Measurements from ENCODE around the gene WDR89. TPM values are rescaled to one million over a fixed set of nuclear protein-coding genes. Genes with fewer than 3 reads are reported as not detected.

The WDR89 gene
- total and polyA plus RNA-seq, 12 donors: 3.6 to 6.9 (median 6.1) TPM

DNA sequence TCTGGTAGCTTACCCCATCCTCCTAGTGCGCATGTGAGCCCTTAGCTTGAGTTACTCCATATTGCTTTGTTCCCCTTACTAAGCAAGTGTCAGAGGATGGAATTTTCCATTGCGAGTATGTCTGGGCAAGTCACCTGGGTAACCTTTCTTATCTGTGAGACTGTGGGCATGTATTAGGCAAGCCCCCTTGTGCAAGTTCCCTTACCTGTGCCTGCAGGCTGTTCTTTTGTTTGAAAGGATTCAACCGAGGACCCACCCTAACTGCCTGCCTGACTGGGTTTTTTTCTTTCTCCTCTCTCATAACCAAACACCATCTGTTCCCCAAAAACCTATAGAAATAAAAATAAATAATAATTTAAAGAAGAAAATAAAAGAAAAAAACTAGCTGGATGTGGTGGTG is 76.2 kb downstream of the WDR89 start:
- intact Hi-C loops (cut with DNase I): no loop called here

DNA sequence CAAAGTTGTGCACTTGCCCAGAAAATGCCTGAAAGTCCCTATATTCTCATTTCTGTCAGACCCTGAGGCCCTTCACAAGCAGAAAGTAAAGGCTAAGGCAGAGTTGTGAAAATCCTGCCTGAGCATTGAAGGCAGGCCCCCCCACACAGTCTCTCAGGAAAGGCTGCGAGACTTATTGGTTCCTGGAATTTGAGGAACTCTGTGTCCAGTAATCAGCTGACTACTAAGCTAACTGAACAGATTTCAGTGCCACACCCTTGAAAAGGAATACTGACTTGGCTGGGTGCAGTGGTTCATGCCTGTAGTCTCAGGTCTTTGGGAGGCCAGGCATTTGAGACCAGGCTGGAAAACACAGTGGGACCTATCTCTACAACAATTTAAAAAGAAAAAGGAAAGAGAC is 77.4 kb downstream of the WDR89 start:
- ATAC-seq: peak in 4 of 8 donors; percentile 42 to 58 (median 50)
- Histone ChIP-seq H3K27ac (no peak overlapping the region), H3K27me3 (peaks cover 0 to 8% (median 0%) of the 10 kb centered on the region in 7 donors), H3K4me1 (peaks cover 0 to 5% (median 0%) of the 10 kb centered on the region in 9 donors), H3K36me3 (no peaks in the 10 kb centered on the region), H3K9me3 (no peaks in the 10 kb centered on the region), H3K4me3 (no peak overlapping the region)
- intact Hi-C loops (cut with DNase I): no loop called here
- TF ChIP-seq, protein P1, sequence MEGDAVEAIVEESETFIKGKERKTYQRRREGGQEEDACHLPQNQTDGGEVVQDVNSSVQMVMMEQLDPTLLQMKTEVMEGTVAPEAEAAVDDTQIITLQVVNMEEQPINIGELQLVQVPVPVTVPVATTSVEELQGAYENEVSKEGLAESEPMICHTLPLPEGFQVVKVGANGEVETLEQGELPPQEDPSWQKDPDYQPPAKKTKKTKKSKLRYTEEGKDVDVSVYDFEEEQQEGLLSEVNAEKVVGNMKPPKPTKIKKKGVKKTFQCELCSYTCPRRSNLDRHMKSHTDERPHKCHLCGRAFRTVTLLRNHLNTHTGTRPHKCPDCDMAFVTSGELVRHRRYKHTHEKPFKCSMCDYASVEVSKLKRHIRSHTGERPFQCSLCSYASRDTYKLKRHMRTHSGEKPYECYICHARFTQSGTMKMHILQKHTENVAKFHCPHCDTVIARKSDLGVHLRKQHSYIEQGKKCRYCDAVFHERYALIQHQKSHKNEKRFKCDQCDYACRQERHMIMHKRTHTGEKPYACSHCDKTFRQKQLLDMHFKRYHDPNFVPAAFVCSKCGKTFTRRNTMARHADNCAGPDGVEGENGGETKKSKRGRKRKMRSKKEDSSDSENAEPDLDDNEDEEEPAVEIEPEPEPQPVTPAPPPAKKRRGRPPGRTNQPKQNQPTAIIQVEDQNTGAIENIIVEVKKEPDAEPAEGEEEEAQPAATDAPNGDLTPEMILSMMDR (IDR thresholded peaks at IDR 0.05): no peak
- WGBS, 2 donors: 18 to 29% methylated on average over 1 of the region's 1 CpG
- peak in 1 of 2 donors; percentile 9 for DNase-seq

More for the DNA sequence above, 76.2 kb downstream of the WDR89 start:
- Histone ChIP-seq H3K36me3 (no peaks in the 10 kb centered on the region), H3K9me3 (no peaks in the 10 kb centered on the region), H3K4me1 (peaks cover 0 to 5% (median 0%) of the 10 kb centered on the region in 9 donors), H3K4me3 (no peak overlapping the region), H3K27ac (no peak overlapping the region), H3K27me3 (peaks cover 0 to 8% (median 0%) of the 10 kb centered on the region in 7 donors)
- ATAC-seq (no peak), DNase-seq (no peak)
- TF ChIP-seq, protein P1 (IDR thresholded peaks at IDR 0.05): no peak
- WGBS, 2 donors: 80 to 88% methylated on average over 3 of the region's 3 CpGs

DNA sequence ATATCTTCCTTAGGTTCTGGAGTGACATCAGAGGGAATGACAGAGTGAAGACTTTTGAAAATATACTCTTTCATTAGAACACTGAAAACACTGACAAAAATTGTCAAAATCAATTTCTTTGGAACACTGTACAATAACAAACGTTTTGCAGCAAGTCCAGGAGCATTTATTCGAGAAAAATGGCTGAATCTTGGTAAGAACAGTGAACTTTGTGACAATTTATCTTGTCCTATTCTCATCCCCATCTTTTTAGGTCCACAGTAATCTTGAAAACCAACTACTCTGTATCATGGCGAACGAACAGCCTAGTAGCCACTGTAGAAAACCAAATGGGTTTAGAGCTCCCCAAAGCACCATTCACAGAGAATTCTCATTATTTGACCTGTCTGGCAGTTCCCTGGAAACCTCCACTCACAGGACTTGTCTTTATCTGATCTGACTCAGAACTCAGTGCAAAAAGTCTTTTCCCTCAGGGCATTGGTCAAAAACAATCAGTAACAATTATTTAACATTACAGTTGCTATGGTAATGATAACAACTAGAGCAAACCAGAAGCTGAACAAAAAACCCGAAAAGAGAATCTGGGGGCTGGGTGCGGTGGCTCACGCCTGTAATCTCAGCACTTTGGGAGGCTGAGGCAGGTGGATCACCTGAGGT is 78.2 kb downstream of the WDR89 start:
- ATAC-seq: no peak
- no peak for DNase-seq
- peaks cover 0 to 8% (median 0%) of the 10 kb centered on the region in 7 donors for H3K27me3 ChIP-seq
- H3K36me3 ChIP-seq: no peaks in the 10 kb centered on the region
- intact Hi-C loops (cut with DNase I): no loop called here
- H3K27ac ChIP-seq: no peak overlapping the region
- peaks cover 0 to 5% (median 0%) of the 10 kb centered on the region in 9 donors for H3K4me1 ChIP-seq
- H3K4me3 ChIP-seq: no peak overlapping the region
- no peaks in the 10 kb centered on the region for H3K9me3 ChIP-seq
- TF ChIP-seq, protein P1 (IDR thresholded peaks at IDR 0.05): no peak
- WGBS, 2 donors: 72 to 83% methylated on average over 7 of the region's 7 CpGs

DNA sequence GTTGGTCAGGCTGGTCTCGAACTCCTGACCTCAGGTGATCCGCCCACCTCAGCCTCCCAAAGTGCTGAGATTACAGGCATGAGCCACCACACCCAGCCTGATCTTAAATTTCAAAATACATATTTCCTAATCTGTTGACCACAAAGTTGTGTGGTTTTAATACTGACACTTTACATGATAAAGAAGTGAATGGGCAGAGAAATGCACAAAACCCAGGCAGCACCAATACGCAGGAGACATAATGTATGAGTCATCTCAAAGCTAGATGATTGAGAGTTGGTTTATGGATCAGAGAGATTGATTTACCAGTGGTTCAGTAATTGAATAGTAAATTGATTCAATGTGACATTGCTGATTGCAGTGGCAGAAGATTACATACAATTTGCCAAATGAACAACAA is 79.3 kb downstream of the WDR89 start:
- 90 to 92% methylated on average over 3 of the region's 3 CpGs for WGBS, 2 donors
- TF ChIP-seq, protein P1 (IDR thresholded peaks at IDR 0.05): no peak
- peaks cover 0 to 5% (median 0%) of the 10 kb centered on the region in 9 donors for H3K4me1 ChIP-seq
- no peak for DNase-seq
- no peaks in the 10 kb centered on the region for H3K36me3 ChIP-seq
- H3K27me3 ChIP-seq: peaks cover 0 to 8% (median 0%) of the 10 kb centered on the region in 7 donors
- ATAC-seq: no peak
- no peak overlapping the region for H3K4me3 ChIP-seq
- H3K27ac ChIP-seq: no peak overlapping the region
- no peaks in the 10 kb centered on the region for H3K9me3 ChIP-seq
- intact Hi-C loops (cut with DNase I): no loop called here

All from heart right ventricle (tissue), 16 donors.